Anterior cingulate cortex (tissue), 58 donors: Measurements from ENCODE around the gene PRLHR.
"Not testable (repeated sequence)": the region's sequence is repeated elsewhere in the genome, so short reads cannot be mapped to it uniquely, and the experiment has no call there.

ENCODE experiments used
- DNase-seq, 58 donors: peaks; one replicate each; lab custom pipeline; 2025; lab: John Stamatoyannopoulos, UW

PRLHR gene

DNA sequence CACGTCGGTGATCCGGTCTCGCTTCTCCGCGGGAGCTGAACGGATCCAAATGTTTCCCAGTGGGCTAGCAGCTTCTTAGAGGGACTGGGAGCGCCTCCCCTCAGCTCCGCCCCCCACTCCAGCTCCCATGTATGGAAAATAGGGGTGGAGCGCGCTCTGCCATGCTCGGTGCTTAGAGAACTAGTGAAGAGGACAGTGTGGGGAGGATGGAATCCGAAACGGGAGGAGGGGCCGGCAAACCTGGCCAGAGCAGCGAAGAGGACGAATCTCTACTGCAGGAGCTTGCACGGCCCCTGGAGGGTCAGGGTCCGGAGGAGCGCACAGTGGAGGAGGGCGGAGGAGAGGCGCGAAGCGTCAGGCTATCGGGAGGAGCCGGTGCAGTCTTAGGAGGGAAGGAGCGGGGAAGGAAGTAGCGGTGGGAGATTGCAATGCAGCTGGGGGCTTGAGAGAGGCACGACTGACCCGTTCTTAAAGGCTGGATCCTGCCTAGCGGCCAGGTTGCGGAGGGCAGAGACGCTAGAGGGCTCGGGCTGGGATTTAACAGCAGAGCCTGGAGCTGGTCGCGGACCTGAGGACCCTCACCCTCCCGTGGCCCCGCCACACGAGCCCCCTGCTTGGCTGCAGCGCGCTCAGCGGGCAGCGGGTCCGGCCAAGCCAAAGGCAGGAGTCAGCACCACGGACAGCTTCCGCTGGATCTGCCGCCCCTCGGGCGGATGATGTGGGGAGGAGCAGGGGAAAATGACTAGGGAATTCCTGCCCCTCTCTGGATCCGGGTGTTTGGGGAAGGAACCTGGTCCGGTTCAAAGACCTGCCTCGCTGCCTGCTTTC is at the start of gene PRLHR:
Gene PRLHR (minus strand): TSS at position 51 of the 828 bp plus-strand sequence. CDS start 404 bp downstream, outside the sequence.
- peak in 19 of 58 donors; percentile 3 to 48 (median 23) for DNase-seq

DNA sequence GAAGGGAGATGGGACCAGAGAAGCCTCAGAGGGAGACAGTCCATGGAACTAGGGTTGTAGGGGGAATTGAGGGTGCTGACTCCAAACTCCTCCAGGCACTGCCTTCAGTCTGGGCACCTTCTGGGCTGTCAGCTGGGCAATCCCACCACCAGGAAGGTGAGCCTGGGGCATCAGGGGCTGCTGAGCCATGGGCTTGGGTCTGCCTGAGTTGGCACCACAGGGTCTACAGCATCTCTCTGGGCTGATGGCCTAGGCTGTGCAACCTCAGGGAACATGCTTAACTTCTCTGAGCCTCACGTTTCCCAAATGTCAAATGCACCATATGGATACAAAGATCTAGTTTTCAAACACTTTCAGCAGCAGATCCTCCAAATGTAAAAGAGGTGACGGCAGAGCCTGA is 46.8 kb upstream of the PRLHR start:
- DNase-seq, result no peak

DNA sequence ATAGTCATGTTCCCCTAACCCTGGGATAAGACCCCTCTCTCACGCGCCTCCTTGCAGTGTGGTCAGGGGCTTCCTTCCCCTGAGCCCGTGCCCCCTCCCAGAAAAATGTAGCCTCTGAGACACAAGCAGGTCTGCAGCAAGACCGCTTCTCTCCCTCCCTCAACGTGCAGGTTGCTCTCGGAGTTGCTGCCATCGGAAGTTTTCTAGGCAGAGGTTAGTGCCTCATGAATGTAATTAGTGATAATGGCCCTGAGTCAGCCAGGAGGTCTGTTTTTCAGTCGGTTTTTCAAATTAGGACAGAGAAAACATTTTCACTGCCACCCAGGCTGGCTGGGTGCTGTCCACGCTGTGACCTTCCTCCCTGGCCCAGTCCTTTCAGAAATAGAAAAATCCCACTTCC is 43.2 kb upstream of the PRLHR start:
- DNase-seq, result peak in 2 of 58 donors; percentile 4 to 6

DNA sequence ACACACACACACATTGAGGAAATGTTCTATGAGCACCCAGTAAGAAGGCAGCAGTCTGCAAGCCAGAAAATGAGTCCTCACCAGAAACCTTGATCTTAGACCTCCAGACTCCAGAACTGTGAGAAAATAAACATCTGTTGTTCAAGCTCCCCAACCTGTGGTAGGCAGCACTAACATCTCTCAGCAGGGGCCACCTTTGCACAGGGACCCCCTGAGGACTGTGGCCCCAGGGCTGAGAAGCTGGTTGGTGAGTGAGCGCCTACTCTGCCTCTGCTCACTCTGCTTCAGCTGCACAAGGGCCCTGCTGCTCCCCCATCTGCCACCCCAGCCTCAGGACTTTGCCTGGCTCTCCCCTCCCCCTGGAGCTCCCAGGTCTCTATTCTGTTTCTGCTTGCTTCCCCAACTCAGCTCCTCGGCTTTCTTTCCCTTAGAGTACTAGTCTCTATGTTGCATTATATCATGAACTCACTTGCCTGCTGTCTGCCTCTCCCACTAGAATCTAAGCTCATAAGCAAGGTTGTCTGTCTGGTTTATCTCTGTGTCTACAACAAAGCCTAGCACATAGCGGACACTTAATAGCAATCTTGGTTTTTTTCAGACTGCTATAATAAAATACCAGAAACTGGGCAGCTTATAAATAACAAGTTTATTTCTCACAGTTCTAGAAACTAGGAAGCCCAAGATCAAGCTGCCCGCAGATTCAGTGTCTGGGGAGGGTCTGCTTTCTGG is 40.4 kb upstream of the PRLHR start:
- no peak for DNase-seq

GRCh38 chr10:118633786-118634185 is 38.3 kb upstream of the PRLHR start:
- no peak for DNase-seq

DNA sequence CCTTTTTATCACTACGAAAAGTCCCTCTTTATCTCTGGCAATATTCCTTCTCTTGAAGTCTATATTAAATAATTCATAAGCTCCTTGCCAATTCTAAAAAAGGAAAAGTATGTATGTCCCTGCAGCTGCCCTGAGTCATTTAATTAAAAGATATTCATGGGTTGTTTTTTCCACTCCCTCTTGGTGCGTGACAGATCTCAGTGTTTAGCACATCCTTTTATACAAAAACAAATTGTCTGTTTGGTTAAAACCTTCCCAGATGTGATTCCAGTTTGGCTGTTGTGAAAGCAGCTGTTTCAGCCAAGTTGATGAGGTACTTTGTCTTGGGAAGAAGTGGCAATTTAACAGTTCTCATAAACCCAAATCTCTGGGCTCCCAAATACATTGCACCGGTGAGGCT is 33.8 kb upstream of the PRLHR start:
- DNase-seq, result no peak

DNA sequence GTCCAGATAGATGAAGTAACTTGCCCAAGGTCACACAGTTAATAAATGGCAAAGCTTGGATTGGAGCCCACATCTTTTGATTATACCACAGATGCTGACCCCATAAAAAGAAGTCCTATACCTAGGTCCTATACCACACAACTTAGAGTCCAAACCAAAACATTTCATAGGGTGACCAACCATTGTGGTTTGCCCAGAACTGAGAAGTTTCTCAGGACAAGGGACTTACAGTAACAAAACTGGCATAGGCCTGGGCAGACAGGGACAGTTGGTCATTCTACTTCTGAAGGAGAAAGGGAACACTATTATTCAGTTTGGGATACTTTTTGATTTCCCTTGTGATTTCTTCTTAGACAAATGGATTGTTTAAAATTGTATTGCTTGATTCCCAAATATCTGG is 32.9 kb upstream of the PRLHR start:
- DNase-seq, result no peak

- no peak for DNase-seq
Observed at GRCh38 chr10:118626953-118627352, 31.5 kb upstream of the PRLHR start.

- DNase-seq, result no peak
Observed at GRCh38 chr10:118625504-118625903, 30.1 kb upstream of the PRLHR start.

DNA sequence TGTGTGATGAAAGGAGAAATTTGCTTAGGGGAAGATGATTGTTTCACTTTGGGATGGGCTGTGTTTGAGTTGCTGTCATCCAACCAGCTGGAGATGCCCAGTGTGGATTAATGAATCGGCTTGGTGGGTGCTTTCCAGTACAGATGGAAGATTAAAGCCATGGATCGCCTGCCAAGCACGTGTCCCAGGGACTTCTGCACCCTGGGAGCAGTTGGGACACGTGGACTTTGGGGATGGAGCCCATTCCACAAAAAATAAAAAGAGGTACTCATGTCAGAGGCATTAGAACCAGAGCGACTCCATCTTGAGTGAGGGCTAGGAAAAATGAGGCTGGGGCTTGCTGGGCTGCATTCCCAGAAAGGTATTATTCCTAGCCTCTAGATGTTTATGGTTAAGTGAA is 29.3 kb upstream of the PRLHR start:
- no peak for DNase-seq

DNA sequence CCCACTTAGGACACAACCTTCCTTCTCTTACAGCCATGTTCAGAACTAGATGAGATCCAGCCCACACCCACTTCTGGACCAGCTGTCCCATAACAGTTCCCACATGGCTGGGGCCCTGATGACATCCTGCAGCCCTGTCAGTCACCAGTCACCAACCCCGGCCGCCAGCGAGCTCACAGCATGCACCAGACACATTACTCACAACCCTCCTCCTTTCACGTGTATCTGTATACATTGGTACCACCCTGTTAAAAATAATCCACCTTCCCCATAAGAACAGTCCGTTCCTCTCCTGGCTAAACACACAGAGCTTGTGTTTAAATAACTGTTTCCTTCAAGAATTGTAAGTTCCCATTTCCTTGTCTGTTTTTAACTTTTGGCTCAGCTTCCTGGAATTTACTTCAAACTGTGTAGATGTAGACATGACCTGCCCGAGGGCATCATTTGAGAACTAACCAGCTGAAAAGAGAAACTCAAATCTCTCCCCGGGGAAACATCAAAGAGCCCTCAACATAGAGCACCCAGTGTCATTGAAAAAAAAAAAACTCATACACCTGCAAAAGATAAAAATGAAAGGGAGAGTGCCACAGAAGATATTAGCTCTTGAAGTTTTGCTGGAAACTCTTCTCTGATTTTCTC is 26.0 kb upstream of the PRLHR start:
- DNase-seq, result no peak

GRCh38 chr10:118613863-118614262 is 18.4 kb upstream of the PRLHR start:
- DNase-seq, result not testable (repeated sequence)

GRCh38 chr10:118610577-118610976 is 15.1 kb upstream of the PRLHR start:
- no peak for DNase-seq

DNA sequence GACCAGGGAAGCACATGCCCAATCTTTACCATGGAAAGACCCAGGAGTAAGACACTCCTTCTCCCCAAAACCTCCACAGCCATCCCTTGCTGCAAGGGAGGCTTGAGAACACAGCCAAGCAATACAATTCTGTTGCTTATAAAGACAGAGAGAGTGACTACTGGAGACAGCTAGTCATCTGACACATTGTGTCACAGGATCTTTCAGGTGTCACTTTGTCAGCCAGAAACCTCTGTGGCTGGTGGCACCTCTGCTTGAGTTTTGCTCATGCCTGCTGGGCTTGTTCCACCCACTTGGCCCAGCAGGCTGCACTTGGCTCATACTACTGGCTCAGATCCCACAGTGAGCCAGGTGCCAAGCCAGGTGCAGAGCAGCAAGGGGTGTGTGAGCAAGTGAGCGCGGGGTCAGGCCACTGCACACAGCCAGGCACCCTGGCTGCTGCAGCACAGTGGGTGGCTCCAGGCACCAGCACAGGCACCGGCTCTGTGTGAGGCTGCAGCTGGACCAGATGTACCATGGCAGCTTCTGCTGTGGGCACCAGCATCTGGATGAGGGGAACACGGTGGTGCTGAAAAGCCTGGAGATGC is 12.4 kb upstream of the PRLHR start:
- DNase-seq, result no peak

DNA sequence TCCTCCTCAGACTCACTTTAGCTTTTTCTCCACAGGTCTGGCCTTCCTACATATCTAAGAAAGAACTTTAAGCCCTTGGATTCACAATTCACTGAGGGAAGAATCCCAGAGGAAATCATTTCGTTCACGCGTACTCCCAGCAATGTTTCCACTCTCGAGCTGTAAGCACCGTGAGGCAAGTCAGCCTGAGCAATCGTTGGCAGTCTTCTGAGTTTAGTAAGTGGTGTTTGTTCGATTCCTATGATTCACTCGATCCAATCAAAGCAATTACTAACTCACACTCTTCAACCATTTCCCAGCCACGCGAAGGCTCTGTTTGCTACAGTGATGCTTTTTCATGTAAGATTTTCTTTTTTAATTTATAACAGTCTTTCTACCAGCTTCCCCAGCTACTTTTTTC is 10.2 kb upstream of the PRLHR start:
- DNase-seq, result peak in 1 of 58 donors; percentile 2

DNA sequence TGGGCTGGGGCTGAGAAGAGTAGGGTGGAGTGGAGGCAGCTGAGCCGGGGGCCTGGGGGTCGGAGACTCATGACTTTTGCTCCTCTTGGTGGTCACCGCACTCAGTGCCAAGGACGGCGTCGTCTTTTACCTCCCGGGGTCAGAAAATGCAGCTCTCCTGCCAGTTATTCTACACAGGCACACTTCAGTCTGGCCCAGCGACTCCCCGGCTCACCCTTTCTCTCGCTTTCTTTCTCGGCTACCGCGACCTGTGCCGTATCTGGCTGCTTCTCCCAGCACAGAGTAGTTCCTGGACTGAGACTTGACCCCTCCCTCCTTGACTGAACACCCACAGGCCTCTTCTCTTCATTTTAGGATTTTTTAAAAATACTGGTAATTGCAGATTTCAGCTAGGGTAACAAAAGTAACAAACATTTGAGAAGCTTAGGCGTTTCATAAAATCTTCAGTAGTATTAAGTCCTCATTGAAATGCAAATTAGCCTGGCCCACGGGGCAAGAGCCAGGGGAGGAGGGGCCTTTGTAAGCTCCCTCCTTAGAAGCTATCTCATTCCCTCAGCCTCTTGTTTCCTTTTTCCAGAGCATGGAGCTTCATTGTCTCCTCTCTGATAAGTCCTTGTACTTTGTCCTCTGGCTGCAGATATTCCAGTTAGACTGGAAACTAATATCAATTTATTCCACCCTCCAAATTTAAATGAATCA is 1.1 kb upstream of the PRLHR start:
- no peak for DNase-seq

DNA sequence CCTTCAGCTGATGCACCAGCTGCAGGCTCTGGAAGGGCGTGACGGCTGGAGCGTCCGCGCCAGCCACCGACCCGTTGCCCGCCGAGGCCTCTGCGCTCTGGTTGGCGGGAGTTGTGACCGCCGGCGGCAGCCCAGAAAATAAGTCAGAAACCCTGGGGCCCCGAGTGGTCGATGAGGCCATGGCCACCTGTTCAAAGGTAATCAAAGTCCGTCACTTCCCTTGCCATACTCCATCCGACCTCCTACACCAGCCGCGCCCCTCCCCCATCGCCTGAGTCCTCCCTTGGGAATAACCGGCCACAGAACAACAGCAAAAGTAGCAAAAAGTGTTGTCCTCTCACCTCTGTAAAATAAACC is 406 bp downstream of the PRLHR start:
- DNase-seq, result no peak

- peak in 14 of 58 donors; percentile 5 to 34 (median 16) for DNase-seq
Observed at GRCh38 chr10:118594392-118595063, 920 bp downstream of the PRLHR start.

DNA sequence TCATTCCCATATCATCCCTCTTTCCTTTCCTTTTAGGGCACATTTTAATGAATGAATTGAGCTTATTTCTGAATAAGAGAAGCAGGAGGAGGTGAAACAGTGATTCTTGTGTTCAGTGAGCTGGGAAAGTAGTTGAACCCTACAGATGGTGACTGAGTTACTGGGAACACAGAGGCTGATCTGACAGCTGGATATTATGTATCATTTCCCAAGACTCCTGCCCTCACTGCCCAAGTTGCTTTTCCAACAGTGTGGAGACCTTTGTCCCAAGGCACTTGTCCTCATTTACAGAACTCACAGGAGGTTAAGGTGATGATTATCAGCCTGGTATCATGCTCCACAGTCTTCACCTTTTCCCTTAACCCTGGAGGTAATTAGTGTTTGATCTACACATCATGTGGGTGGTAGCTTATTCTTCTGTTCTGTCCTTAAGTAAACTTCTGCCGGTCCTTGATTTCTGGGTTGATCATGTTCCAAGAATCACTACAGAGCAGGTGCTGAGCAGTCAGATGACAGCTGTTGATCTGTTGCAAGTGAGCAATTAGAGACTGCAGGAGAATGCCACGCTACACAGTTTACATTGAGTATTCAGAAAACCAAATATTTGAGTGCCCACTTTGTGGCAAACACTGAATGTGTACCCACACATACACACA is 2.6 kb downstream of the PRLHR start:
- DNase-seq, result no peak
